HepG2 (cell line): ENCODE data around the gene HCFC2. TPM values are rescaled to one million over a fixed set of nuclear protein-coding genes. Genes with fewer than 3 reads are reported as not detected.

Experiments used
- BCL6 ChIP-seq: IDR thresholded peaks from 2 replicates; pipeline ENCODE4 v1.6.1; 2016; ENCODE audit warnings: missing genetic modification reagents, missing compliant biosample characterization
- CBX1 ChIP-seq: IDR thresholded peaks from one replicate; pipeline ENCODE4 v1.6.1; 2016; ENCODE audit warnings: antibody characterized with exemption, low read depth
- DR1 ChIP-seq: sonication (generic); formaldehyde crosslinking; IDR thresholded peaks from 2 replicates; pipeline ENCODE4 v1.8.0; 2021; ENCODE audit warnings: mild to moderate bottlenecking, missing genetic modification reagents, inconsistent platforms
- FOSL2 ChIP-seq: sonication (generic); formaldehyde crosslinking; IDR thresholded peaks from 2 replicates; pipeline ENCODE4 v1.4.0; 2020; ENCODE audit warnings: missing genetic modification reagents
- FOXC1 ChIP-seq: sonication (generic); formaldehyde crosslinking; IDR thresholded peaks from 2 replicates; pipeline ENCODE4 v1.8.0; 2022; ENCODE audit warnings: mild to moderate bottlenecking, missing genetic modification reagents, borderline replicate concordance
- HES4 ChIP-seq: sonication (generic); formaldehyde crosslinking; IDR thresholded peaks from 2 replicates; pipeline ENCODE4 v1.9.0; 2021; ENCODE audit warnings: mild to moderate bottlenecking, missing genetic modification reagents, borderline replicate concordance
- HNF4A ChIP-seq: sonication (generic); formaldehyde crosslinking; IDR thresholded peaks from 2 replicates; pipeline ENCODE4 v1.4.0; 2020; ENCODE audit warnings: missing genetic modification reagents
- KDM6A ChIP-seq: IDR thresholded peaks from 2 replicates; pipeline ENCODE4 v1.6.1; 2016; ENCODE audit warnings: low read depth
- MTERF4 ChIP-seq: sonication (generic); formaldehyde crosslinking; IDR thresholded peaks from 2 replicates; pipeline ENCODE4 v1.8.0; 2023; ENCODE audit warnings: mild to moderate bottlenecking, missing genetic modification reagents
- RFXAP ChIP-seq: sonication (generic); formaldehyde crosslinking; IDR thresholded peaks from 2 replicates; pipeline ENCODE4 v1.4.0; 2020; ENCODE audit warnings: missing genetic modification reagents, borderline replicate concordance
- RNF219 ChIP-seq: sonication (generic); formaldehyde crosslinking; IDR thresholded peaks from 2 replicates; pipeline ENCODE4 v1.5.0; 2020; ENCODE audit warnings: mild to moderate bottlenecking, missing genetic modification reagents
- ZBTB38 ChIP-seq: sonication (generic); formaldehyde crosslinking; IDR thresholded peaks from 2 replicates; pipeline ENCODE4 v1.5.1; 2020; ENCODE audit warnings: mild to moderate bottlenecking, missing genetic modification reagents
- ZFP36 ChIP-seq: fragments of 150-350 bp; IDR thresholded peaks from 2 replicates; pipeline ENCODE4 v1.6.1; 2018; ENCODE audit warnings: borderline replicate concordance, low read length, low read depth; ENCODE audit not compliant: partially characterized antibody
- ZMAT3 ChIP-seq: sonication (generic); formaldehyde crosslinking; conservative IDR thresholded peaks from 2 replicates; pipeline ENCODE4 v1.7.0; 2021; ENCODE audit warnings: missing genetic modification reagents
- ZNF136 ChIP-seq: sonication (generic); formaldehyde crosslinking; IDR thresholded peaks from 2 replicates; pipeline ENCODE4 v1.8.1; 2022; ENCODE audit warnings: low read depth, mild to moderate bottlenecking, moderate library complexity, missing genetic modification reagents
- ZNF260 ChIP-seq: sonication (generic); formaldehyde crosslinking; IDR thresholded peaks from 2 replicates; pipeline ENCODE4 v1.4.0; 2020; ENCODE audit warnings: missing genetic modification reagents, low read depth, mild to moderate bottlenecking, borderline replicate concordance
- ZNF503 ChIP-seq: sonication (generic); formaldehyde crosslinking; IDR thresholded peaks from 2 replicates; pipeline ENCODE4 v1.4.0; 2020; ENCODE audit warnings: missing genetic modification reagents
- ZNF543 ChIP-seq: sonication (generic); formaldehyde crosslinking; IDR thresholded peaks from 2 replicates; pipeline ENCODE4 v1.4.0; 2020; ENCODE audit warnings: mild to moderate bottlenecking, missing genetic modification reagents
- ZNF570 ChIP-seq: sonication (generic); formaldehyde crosslinking; IDR thresholded peaks from 2 replicates; pipeline ENCODE4 v1.4.0; 2020; ENCODE audit warnings: mild to moderate bottlenecking, missing genetic modification reagents, borderline replicate concordance
- polyA plus RNA-seq, 8 experiments: library from polyadenylated mRNA; depleted of rRNA in 3 of 8; stranded (reverse) in 7 of 8; unstranded in 1 of 8; fragments of >200 nt; fragmentation: Illumina TruSeq in 4 of 8; extraction: Trizol in 4 of 8; gene quantifications; 2 replicates each; pipeline versions ENCODE4 v1.2.1 to v1.2.3, GENCODE V29; 2011 to 2016; ENCODE audit warnings: low read depth in 4 of 8, missing spikeins in 1 of 8, mixed read lengths in 1 of 8; ENCODE audit not compliant: insufficient read depth in 1 of 8
- total RNA-seq, 5 experiments: library from RNA; depleted of rRNA; stranded (reverse); fragments of >200 nt; fragmentation: Illumina TruSeq; extraction: Trizol; gene quantifications; 2 replicates each; pipeline ENCODE4 v1.2.3, GENCODE V29; 2016; ENCODE audit warnings: low read depth in 1 of 5
- TF ChIP-seq, protein P1 (sequence below): sonication (generic); formaldehyde crosslinking; IDR thresholded peaks from 2 replicates; pipeline ENCODE4 v1.4.0; 2020; ENCODE audit warnings: missing genetic modification reagents

The HCFC2 gene
- total and polyA plus RNA-seq, 2 of the 13 experiments (the other 11 are each of a cell fraction or from before 2014, with no cell fraction given): 3.7 to 4.9 TPM

- TF ChIP-seq FOXC1 (CRISPR knock-in tag) (no peak), MTERF4 (CRISPR knock-in tag) (no peak), ZNF136 (CRISPR knock-in tag) (no peak), FOSL2 (peak; percentile 55), ZBTB38 (CRISPR knock-in tag) (no peak), KDM6A (no peak), ZNF503 (CRISPR knock-in tag) (no peak), HES4 (no peak), RNF219 (no peak), ZMAT3 (CRISPR knock-in tag) (no peak), HNF4A (CRISPR knock-in tag) (no peak; the same call in 1 of the 2 replicates), ZNF260 (CRISPR knock-in tag) (no peak), BCL6 (peak; percentile 90), ZFP36 (no peak), RFXAP (CRISPR knock-in tag) (no peak), DR1 (CRISPR knock-in tag) (no peak), ZNF543 (CRISPR knock-in tag) (no peak), CBX1 (no peak), ZNF570 (CRISPR knock-in tag) (no peak)
- TF ChIP-seq, protein P1, sequence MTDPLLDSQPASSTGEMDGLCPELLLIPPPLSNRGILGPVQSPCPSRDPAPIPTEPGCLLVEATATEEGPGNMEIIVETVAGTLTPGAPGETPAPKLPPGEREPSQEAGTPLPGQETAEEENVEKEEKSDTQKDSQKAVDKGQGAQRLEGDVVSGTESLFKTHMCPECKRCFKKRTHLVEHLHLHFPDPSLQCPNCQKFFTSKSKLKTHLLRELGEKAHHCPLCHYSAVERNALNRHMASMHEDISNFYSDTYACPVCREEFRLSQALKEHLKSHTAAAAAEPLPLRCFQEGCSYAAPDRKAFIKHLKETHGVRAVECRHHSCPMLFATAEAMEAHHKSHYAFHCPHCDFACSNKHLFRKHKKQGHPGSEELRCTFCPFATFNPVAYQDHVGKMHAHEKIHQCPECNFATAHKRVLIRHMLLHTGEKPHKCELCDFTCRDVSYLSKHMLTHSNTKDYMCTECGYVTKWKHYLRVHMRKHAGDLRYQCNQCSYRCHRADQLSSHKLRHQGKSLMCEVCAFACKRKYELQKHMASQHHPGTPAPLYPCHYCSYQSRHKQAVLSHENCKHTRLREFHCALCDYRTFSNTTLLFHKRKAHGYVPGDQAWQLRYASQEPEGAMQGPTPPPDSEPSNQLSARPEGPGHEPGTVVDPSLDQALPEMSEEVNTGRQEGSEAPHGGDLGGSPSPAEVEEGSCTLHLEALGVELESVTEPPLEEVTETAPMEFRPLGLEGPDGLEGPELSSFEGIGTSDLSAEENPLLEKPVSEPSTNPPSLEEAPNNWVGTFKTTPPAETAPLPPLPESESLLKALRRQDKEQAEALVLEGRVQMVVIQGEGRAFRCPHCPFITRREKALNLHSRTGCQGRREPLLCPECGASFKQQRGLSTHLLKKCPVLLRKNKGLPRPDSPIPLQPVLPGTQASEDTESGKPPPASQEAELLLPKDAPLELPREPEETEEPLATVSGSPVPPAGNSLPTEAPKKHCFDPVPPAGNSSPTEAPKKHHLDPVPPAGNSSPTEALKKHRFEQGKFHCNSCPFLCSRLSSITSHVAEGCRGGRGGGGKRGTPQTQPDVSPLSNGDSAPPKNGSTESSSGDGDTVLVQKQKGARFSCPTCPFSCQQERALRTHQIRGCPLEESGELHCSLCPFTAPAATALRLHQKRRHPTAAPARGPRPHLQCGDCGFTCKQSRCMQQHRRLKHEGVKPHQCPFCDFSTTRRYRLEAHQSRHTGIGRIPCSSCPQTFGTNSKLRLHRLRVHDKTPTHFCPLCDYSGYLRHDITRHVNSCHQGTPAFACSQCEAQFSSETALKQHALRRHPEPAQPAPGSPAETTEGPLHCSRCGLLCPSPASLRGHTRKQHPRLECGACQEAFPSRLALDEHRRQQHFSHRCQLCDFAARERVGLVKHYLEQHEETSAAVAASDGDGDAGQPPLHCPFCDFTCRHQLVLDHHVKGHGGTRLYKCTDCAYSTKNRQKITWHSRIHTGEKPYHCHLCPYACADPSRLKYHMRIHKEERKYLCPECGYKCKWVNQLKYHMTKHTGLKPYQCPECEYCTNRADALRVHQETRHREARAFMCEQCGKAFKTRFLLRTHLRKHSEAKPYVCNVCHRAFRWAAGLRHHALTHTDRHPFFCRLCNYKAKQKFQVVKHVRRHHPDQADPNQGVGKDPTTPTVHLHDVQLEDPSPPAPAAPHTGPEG (CRISPR knock-in tag): no peak
These were observed 67.3 kb downstream of the HCFC2 start (continued) for GRCh38 chr12:104131609-104132008.
